Stimulated activated CD8-positive, alpha-beta memory T cell treated with anti-CD3 and anti-CD28 coated beads, Interleukin-12 subunit alpha, Interleukin-12 subunit beta, amount 100 ng/mL, for 1 hour (primary cell): ENCODE data around the gene TANGO2.

ENCODE experiments used
- DNase-seq: peaks from one replicate; pipeline ENCODE4 v3.0.0-alpha.2; 2020; ENCODE audit warnings: low read depth

TANGO2 gene

GRCh38 chr22:20087319-20088262 is 66.7 kb downstream of the TANGO2 start:
- no peak for DNase-seq

- DNase-seq, result no peak
Measured at GRCh38 chr22:20088263-20088648, 67.3 kb downstream of the TANGO2 start.

GRCh38 chr22:20089226-20089976 is 68.5 kb downstream of the TANGO2 start:
- no peak for DNase-seq

- DNase-seq, result no peak
Measured at GRCh38 chr22:20089977-20090729, 69.2 kb downstream of the TANGO2 start.

GRCh38 chr22:20090730-20091240 is 69.9 kb downstream of the TANGO2 start:
- no peak for DNase-seq

- DNase-seq, result no peak
Measured at GRCh38 chr22:20091690-20092476, 71.0 kb downstream of the TANGO2 start.

GRCh38 chr22:20092477-20092854 is 71.6 kb downstream of the TANGO2 start:
- no peak for DNase-seq

- no peak for DNase-seq
Measured at GRCh38 chr22:20093418-20094196, 72.7 kb downstream of the TANGO2 start.

GRCh38 chr22:20094197-20094807 is 73.4 kb downstream of the TANGO2 start:
- no peak for DNase-seq

- DNase-seq, result no peak
Measured at GRCh38 chr22:20095521-20095920, 74.6 kb downstream of the TANGO2 start.

- DNase-seq, result no peak
Measured at GRCh38 chr22:20096574-20097420, 75.9 kb downstream of the TANGO2 start.

- DNase-seq, result no peak
Measured at GRCh38 chr22:20099099-20099711, 78.3 kb downstream of the TANGO2 start.

- DNase-seq, result no peak
Measured at GRCh38 chr22:20101638-20102037, 80.7 kb downstream of the TANGO2 start.

GRCh38 chr22:20102203-20102780 is 81.4 kb downstream of the TANGO2 start:
- no peak for DNase-seq

GRCh38 chr22:20105456-20106204 is 84.7 kb downstream of the TANGO2 start:
- DNase-seq, result no peak

- DNase-seq, result no peak
Measured at GRCh38 chr22:20106205-20106848, 85.4 kb downstream of the TANGO2 start.

GRCh38 chr22:20106849-20107237 is 85.9 kb downstream of the TANGO2 start:
- no peak for DNase-seq
